HepG2 (cell line): Measurements from ENCODE around the gene SLC24A4. TPM values are rescaled to one million over a fixed set of nuclear protein-coding genes. Genes with fewer than 3 reads are reported as not detected.

Experiments used
- ATAC-seq: fragments of 200-7000 bp; cut with Tn5 transposase; 3 replicates; pipeline ENCODE4 v1.9.1; 2020; ENCODE audit warnings: mild to moderate bottlenecking, moderate library complexity
- BruUV-seq: library from RNA; stranded (reverse); fragments of 400-500 nt; replicated peaks from 2 replicates; lab custom pipeline; 2021; lab: Mats Ljungman, UMichigan
- CTCF ChIA-PET: fragments of 300-600 bp; formaldehyde crosslinking; extraction: SDS; loops from one replicate; lab custom pipeline; 2021; ENCODE audit warnings: low total read pairs, inconsistent platforms, low intra/inter-chr PET ratio; lab: Yijun Ruan, JAX
- POLR2A ChIA-PET: fragments of 350-600 bp; sonication (Branson Sonifier 250); formaldehyde crosslinking; loops from one replicate; lab custom pipeline; 2020; ENCODE audit warnings: antibody characterized with exemption, inconsistent platforms; lab: Yijun Ruan, JAX
- DNase-seq: peaks from one replicate; pipeline ENCODE4 v3.0.0-alpha.2; 2015; ENCODE audit warnings: low spot score
- FAIRE-seq: peaks from 3 replicates; lab custom pipeline; 2011; peaks lifted over from hg19 to GRCh38; lab: Jason Lieb, UNC
- H2AFZ ChIP-seq: one replicate; pipeline ENCODE4 v1.6.1; 2011; ENCODE audit warnings: low read length, inconsistent platforms
- H3K27ac ChIP-seq: fragments of 300-600 bp; 3 replicates; pipeline ENCODE4 v1.8.0; 2011; ENCODE audit warnings: mixed run types, mild to moderate bottlenecking, mixed read lengths, low read length, inconsistent platforms; ENCODE audit not compliant: insufficient read depth; ENCODE audit errors: extremely low read length
- H3K27me3 ChIP-seq, 2 experiments: fragments of 200-600 bp in 1 of 2; 2 replicates in 1 of 2; 3 replicates in 1 of 2; pipeline versions ENCODE4 v1.6.0 to v1.8.0; 2011; ENCODE audit warnings: low read length in 2 of 2, mild to moderate bottlenecking in 2 of 2, moderate library complexity in 2 of 2, inconsistent platforms in 1 of 2; ENCODE audit not compliant: insufficient read depth in 2 of 2, control insufficient read depth in 1 of 2
- H3K36me3 ChIP-seq, 2 experiments: fragments of 200-600 bp in 1 of 2; replicated peaks in 1 of 2; 2 replicates in 1 of 2; 3 replicates in 1 of 2; pipeline versions ENCODE4 v1.5.1 to v1.8.0; 2011; ENCODE audit warnings: low read length in 2 of 2, inconsistent platforms in 1 of 2; ENCODE audit not compliant: insufficient read depth in 2 of 2, control insufficient read depth in 1 of 2
- H3K4me1 ChIP-seq: 2 replicates; pipeline ENCODE4 v1.5.1; 2012; ENCODE audit warnings: low read length, inconsistent platforms; ENCODE audit not compliant: insufficient read depth
- H3K4me2 ChIP-seq: 2 replicates; pipeline ENCODE4 v1.6.0; 2011; ENCODE audit warnings: low read depth, low read length, inconsistent platforms
- H3K4me3 ChIP-seq, 3 experiments: fragments of 200-600 bp in 1 of 3; sonication (generic), shearing (Covaris generic) in 1 of 3; replicated peaks in 1 of 3; 2 replicates each; pipeline ENCODE4 v1.5.1; 2011 to 2016; ENCODE audit warnings: low read length in 3 of 3, inconsistent platforms in 2 of 3, low read depth in 2 of 3, mild to moderate bottlenecking in 2 of 3, control low read depth in 1 of 3, mixed read lengths in 1 of 3; ENCODE audit not compliant: insufficient read depth in 1 of 3
- H3K79me2 ChIP-seq: one replicate; pipeline ENCODE4 v1.6.1; 2011; ENCODE audit warnings: low read length, inconsistent platforms; ENCODE audit not compliant: insufficient read depth
- H3K9ac ChIP-seq: 2 replicates; pipeline ENCODE4 v1.6.0; 2011; ENCODE audit warnings: mild to moderate bottlenecking, low read depth, low read length, inconsistent platforms; ENCODE audit not compliant: insufficient read depth
- H3K9me3 ChIP-seq: 2 replicates; pipeline ENCODE4 v1.5.1; 2012; ENCODE audit warnings: mild to moderate bottlenecking, low read length
- H4K20me1 ChIP-seq: 2 replicates; pipeline ENCODE4 v1.6.0; 2011; ENCODE audit warnings: inconsistent platforms, mild to moderate bottlenecking, low read length, moderate library complexity; ENCODE audit not compliant: insufficient read depth
- AHR ChIP-seq: IDR thresholded peaks from 2 replicates; pipeline ENCODE4 v1.6.1; 2018; ENCODE audit warnings: missing genetic modification reagents, missing compliant biosample characterization
- BORCS8-MEF2B ChIP-seq: sonication (generic); formaldehyde crosslinking; IDR thresholded peaks from 2 replicates; pipeline ENCODE4 v1.8.0; 2022; ENCODE audit warnings: mild to moderate bottlenecking, missing genetic modification reagents
- CHCHD3 ChIP-seq: sonication (generic); formaldehyde crosslinking; IDR thresholded peaks from 2 replicates; pipeline ENCODE4 v1.8.0; 2022; ENCODE audit warnings: mild to moderate bottlenecking, missing genetic modification reagents, moderate library complexity
- E2F2 ChIP-seq: sonication (generic); formaldehyde crosslinking; IDR thresholded peaks from 2 replicates; pipeline ENCODE4 v1.4.0; 2020; ENCODE audit warnings: missing genetic modification reagents, borderline replicate concordance
- GMEB2 ChIP-seq: IDR thresholded peaks from 2 replicates; pipeline ENCODE4 v1.6.1; 2016; ENCODE audit warnings: missing biosample characterization, missing genetic modification reagents, low read depth
- HOXA3 ChIP-seq: sonication (generic); formaldehyde crosslinking; IDR thresholded peaks from 2 replicates; pipeline ENCODE4 v1.5.0; 2020; ENCODE audit warnings: missing genetic modification reagents
- KDM6A ChIP-seq: IDR thresholded peaks from 2 replicates; pipeline ENCODE4 v1.6.1; 2016; ENCODE audit warnings: low read depth
- RARG ChIP-seq: sonication (generic); formaldehyde crosslinking; IDR thresholded peaks from 2 replicates; pipeline ENCODE4 v1.4.0; 2020; ENCODE audit warnings: low read depth, mild to moderate bottlenecking, missing genetic modification reagents
- ZNF407 ChIP-seq: sonication (generic); formaldehyde crosslinking; IDR thresholded peaks from one replicate; pipeline ENCODE4 v1.5.1; 2020; ENCODE audit warnings: mild to moderate bottlenecking, missing genetic modification reagents; ENCODE audit errors: not compliant biosample characterization
- ZNF567 ChIP-seq: sonication (generic); formaldehyde crosslinking; IDR thresholded peaks from 2 replicates; pipeline ENCODE4 v1.8.1; 2023; ENCODE audit warnings: mild to moderate bottlenecking, missing genetic modification reagents, borderline replicate concordance
- ZNF660 ChIP-seq: sonication (generic); formaldehyde crosslinking; IDR thresholded peaks from 2 replicates; pipeline ENCODE4 v1.5.1; 2020; ENCODE audit warnings: mild to moderate bottlenecking, low read depth, missing genetic modification reagents, borderline replicate concordance
- ZNF781 ChIP-seq: sonication (generic); formaldehyde crosslinking; IDR thresholded peaks from 2 replicates; pipeline ENCODE4 v1.5.1; 2020; ENCODE audit warnings: borderline replicate concordance, mild to moderate bottlenecking, missing genetic modification reagents; ENCODE audit errors: not compliant biosample characterization
- ZNF788 ChIP-seq: sonication (generic); formaldehyde crosslinking; IDR thresholded peaks from 2 replicates; pipeline ENCODE4 v1.5.0; 2020; ENCODE audit warnings: mild to moderate bottlenecking, missing genetic modification reagents, borderline replicate concordance
- WGBS: methylation state at CpG from one replicate; pipeline ENCODE4 v1.1.6; 2017; ENCODE audit warnings: low lambda C conversion rate; 5-methylcytosine and 5-hydroxymethylcytosine counted together
- in situ Hi-C: cut with HindIII; loops from 2 replicates; pipeline ENCODE4 v1.10.0; 2017; ENCODE audit warnings: low pct_unique_long_range_greater_than_20kb; ENCODE audit not compliant: extremely low pct_ligation_motif_present
- intact Hi-C: fragments of 100-400 bp; cut with micrococcal nuclease; formaldehyde crosslinking; loops from one replicate; pipeline ENCODE4 v1.10.0; 2022; ENCODE audit not compliant: unreplicated experiment
- polyA plus RNA-seq, 8 experiments: library from polyadenylated mRNA; depleted of rRNA in 3 of 8; stranded (reverse) in 7 of 8; unstranded in 1 of 8; fragments of >200 nt; fragmentation: Illumina TruSeq in 4 of 8; extraction: Trizol in 4 of 8; gene quantifications; 2 replicates each; pipeline versions ENCODE4 v1.2.1 to v1.2.3, GENCODE V29; 2011 to 2016; ENCODE audit warnings: low read depth in 4 of 8, missing spikeins in 1 of 8, mixed read lengths in 1 of 8; ENCODE audit not compliant: insufficient read depth in 1 of 8
- total RNA-seq, 5 experiments: library from RNA; depleted of rRNA; stranded (reverse); fragments of >200 nt; fragmentation: Illumina TruSeq; extraction: Trizol; gene quantifications; 2 replicates each; pipeline ENCODE4 v1.2.3, GENCODE V29; 2016; ENCODE audit warnings: low read depth in 1 of 5

The SLC24A4 gene
- total and polyA plus RNA-seq, 2 of the 13 experiments (the other 11 are each of a cell fraction or from before 2014, with no cell fraction given) = not detected

- H3K9ac ChIP-seq = no peak overlapping the region
- FAIRE-seq (no peak), DNase-seq (no peak), ATAC-seq (no peak)
- H4K20me1 ChIP-seq = no peaks in the 10 kb centered on the region
- POLR2A ChIA-PET = no interaction called here
- H3K27ac ChIP-seq = no peak overlapping the region
- no peaks in the 10 kb centered on the region for H3K4me1 ChIP-seq
- intact Hi-C loops = no loop called here
- in situ Hi-C loops = no loop called here
- H3K4me3 ChIP-seq = no peak overlapping the region
- CTCF ChIA-PET = no interaction called here
- no peaks in the 10 kb centered on the region for H3K79me2 ChIP-seq
- WGBS = 11% methylated on average over 7 of the region's 11 CpGs
- no peak overlapping the region for H3K4me2 ChIP-seq
- H3K36me3 ChIP-seq = no peaks in the 10 kb centered on the region
- H3K9me3 ChIP-seq = no peaks in the 10 kb centered on the region
- no TSS peak for BruUV-seq
- H3K27me3 ChIP-seq = peaks cover 3 to 43% of the 10 kb centered on the region in 2 experiments; a peak in 2 of 5 replicates
- no peak overlapping the region for H2AFZ ChIP-seq
- TF ChIP-seq E2F2 (CRISPR knock-in tag) (no peak), ZNF781 (no peak), GMEB2 (CRISPR knock-in tag) (no peak), ZNF660 (CRISPR knock-in tag) (no peak), ZNF407 (no peak), ZNF788 (CRISPR knock-in tag) (no peak), CHCHD3 (no peak), BORCS8-MEF2B (no peak), HOXA3 (no peak), AHR (CRISPR knock-in tag) (no peak), KDM6A (CRISPR knock-in tag) (no peak), ZNF567 (no peak), RARG (no peak)
These were observed 7.7 kb upstream of the SLC24A4 start for GRCh38 chr14:92315050-92315805.
